Stimulated activated CD8-positive, alpha-beta memory T cell treated with anti-CD3 and anti-CD28 coated beads, Interleukin-15, amount 100 ng/mL, for 1 hour (primary cell): ENCODE data around the gene MTCP1.

Source experiments
- DNase-seq: peaks from one replicate; pipeline ENCODE4 v3.0.0-alpha.2; 2020; ENCODE audit warnings: low read depth

MTCP1 gene

DNA sequence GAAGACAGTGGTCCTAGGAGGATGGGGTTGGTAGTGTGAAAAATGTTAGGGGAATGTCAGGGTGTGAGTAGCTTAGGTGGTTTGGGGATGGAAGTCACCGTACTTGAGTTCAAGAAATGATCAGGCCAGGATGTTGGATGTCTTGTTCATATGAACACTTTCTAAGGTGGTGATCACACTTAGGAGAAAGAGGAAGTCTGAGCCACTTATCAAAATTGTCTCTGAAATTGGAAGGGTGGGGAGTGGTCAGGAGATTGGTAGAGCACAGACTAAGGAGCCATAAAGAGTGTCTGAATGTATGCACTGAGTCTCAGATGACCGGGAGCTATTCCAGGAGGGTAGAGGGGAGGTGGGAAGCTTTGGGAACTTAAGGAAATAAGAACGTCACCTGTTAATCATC, 17.3 kb downstream of the MTCP1 start:
- no peak for DNase-seq

DNA sequence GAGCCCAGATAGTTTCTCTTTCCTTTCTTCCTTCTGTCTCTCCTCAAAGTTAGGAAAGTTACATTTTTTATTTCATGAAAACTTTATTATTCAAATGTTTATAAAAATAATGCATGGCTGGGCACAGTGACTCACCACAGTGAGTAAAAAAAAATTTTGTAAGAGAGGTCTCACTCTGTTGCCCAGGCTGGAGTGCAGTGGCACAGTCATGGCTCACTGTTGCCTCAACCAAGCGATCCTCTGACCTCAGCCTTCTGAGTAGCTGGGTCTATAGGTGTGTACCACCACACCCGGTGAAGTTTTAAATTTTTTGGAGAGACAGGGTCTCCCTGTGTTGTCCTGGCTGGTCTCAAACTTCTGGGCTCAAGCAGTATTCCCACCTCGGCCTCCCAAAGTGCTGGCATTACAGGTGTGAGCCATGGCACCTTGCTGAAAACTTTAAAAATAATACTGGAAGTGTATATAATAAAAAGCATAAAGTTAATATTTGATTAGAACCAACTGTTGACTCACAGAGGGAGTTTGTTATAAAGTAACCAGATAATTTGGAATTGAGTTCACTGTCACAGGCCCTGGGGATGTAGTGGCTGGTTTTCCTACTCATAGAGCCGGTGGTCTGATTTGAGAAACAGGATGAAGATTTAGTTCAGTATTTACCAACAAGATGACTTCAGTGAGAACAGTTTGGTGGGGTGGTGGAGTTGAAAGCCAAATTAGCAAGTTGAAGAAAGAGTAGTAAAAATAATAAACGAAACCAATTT, 18.0 kb downstream of the MTCP1 start:
- no peak for DNase-seq

DNA sequence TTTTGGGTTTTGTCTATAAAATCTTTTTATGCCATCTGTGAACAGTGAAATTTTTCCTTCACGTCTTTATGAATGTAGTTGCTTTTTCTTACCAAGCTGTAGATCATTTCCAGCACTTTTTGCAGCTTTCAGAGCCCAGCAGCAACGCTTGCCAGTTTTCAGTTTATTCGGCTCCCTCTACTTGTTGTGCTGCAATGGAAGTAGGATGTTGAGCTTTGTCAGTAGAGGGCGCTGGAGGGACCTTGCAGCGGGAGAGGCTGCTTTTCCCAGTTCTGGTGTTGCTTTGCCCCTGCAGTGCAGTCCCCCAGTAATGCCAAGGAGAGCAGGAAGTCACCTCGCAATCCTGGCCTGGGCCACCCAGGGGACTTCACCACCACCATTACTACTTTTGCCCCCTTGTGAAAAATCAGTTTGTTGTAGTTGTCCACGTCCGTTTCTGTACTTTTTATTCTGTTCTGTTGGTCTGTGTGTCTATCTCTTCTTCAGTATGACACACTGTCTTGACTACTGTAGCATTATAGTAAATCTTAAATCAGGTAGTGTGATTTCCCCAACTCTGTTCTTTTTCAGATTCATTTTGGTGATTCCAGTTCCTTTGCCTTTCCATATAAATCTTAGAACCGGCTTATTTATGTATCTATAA, 21.8 kb downstream of the MTCP1 start:
- no peak for DNase-seq

DNA sequence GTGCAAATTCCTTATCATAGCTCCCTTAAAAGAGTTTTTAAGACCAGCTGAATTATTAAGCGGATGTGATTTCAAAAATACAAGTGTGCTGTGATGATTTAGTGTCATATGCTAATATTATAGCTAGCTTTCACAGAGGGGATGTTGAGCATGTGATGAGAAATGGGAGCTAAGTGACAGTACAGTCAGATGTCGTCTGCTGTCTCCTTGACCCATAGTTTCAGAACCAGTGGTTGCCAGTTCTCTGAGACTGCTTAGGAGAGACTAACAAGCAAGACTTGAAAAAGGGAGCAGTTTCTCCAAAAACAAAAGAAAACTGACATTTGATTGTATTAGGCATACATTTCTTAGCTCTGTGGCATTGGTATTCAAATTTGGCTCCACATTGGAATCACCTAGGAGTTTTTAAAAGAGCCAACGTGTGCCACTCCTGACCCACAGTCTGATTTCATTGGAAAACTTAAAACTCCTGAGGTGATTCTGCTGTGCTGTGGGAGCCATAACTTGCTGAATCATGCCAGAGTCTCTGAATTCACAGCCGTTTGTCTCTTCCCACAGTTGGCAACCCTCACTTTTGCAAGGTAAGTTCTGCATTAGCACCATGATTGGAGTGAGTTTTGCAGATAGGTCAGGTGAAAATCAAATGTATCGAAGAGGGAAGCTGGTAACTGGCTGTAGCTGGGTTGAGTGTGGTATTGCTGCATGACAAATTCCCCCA, 24.0 kb downstream of the MTCP1 start:
- DNase-seq = no peak

DNA sequence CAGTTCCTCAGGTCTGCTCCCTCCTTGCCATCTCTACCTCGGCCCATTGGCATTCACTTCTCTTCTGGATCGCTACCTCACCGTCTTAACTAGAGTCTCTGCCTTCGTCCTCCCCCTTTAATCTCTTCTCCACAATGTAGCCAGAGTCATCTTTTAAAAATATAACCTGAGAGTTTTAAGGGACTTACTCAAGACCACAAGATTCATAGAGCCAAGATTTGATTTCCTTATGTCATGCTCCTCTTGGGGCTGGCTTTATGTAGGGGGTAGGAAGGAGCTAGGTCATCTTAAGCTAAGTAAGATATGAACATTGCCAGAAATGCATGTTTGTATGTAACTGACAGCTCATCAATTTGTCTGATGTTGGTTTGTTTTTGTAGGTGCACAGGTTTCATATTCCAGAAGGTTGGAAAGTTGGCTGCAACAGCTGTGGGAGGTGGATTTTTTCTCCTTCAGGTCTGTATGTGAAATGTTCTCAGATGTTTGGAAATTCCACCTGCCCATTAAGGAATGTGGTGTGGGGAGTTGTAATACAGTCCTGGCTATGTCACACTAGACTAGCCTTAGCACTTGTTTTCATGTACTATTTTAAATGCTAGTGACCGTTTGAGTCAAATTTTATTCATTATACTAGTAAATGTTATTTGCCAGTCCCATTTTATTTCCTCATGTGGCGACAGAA, 24.7 kb downstream of the MTCP1 start:
- DNase-seq = no peak

DNA sequence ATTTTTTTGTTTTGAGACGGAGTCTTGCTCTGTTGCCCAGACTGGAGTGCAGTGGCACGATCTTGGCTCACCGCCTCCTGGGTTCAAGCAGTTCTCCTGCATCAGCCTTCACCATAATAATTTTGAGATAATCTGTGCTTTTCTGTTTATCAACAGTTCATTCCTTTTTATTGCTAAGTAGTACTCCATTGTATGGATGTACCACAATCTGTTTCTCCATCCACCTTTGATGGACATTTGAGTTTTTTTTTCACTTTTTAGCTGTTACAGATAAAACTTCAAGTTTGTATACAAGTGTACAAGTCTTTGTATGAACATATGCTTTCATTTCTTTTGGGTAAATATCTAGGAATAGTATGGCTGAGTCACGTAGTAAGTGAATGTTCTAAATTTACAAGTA, 35.2 kb downstream of the MTCP1 start:
- DNase-seq = no peak

DNA sequence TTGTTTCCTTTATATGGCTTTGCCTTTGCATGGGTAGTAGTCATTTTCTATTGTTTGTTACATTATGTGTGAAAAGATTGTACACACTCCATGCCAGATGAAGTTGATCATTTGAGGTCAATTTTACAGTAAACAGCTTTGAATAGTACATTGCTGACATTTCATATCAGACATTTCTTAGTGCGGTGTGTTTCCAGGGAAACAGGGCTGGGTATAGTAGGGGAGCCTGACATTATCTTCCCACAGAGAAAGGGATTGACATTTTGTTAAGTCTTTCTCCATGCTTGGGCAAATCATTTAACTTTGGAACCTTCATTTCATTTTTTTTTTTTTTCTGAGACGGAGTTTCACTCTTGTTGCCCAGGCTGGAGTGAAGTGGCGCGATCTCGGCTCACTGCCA, 39.3 kb downstream of the MTCP1 start:
- DNase-seq = no peak

DNA sequence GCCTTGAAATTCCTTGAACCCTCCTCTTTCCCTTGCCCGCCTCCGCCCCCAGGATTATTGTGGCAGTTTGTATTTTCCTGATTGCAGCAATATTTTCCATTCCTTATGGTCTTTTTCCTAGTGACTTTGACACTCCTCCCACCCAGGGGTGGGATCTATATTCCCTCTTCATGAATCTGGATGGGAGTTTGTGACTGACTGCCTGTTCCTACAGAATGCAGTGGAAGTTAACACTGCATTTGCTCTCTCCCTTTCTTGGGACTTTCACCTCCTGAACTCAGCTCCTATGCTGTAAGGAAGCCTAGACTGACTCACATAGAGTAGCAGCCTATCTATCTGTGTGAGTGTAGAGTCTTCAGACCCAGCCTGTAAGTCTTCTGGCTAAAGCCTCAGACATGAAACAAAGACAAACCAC, 42.1 kb downstream of the MTCP1 start:
- no peak for DNase-seq

DNA sequence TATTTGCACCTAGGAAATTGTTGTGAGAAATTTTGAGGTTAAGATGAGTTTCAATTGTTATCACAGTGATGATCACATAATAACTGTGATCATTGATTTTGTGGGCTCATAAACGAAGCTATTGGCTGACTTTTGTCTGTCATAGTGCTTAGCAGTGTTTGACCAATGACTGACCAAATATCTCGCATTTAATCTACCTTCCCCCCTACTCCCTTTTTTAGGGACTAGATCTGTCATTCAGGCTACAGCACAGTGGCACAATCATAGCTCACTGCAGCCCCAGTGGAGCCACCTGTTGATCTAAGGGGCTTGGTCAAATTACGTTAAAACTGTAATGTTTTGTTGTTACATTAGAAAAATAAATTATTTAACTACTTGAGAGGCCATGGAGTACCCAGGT, 42.8 kb downstream of the MTCP1 start:
- no peak for DNase-seq

DNA sequence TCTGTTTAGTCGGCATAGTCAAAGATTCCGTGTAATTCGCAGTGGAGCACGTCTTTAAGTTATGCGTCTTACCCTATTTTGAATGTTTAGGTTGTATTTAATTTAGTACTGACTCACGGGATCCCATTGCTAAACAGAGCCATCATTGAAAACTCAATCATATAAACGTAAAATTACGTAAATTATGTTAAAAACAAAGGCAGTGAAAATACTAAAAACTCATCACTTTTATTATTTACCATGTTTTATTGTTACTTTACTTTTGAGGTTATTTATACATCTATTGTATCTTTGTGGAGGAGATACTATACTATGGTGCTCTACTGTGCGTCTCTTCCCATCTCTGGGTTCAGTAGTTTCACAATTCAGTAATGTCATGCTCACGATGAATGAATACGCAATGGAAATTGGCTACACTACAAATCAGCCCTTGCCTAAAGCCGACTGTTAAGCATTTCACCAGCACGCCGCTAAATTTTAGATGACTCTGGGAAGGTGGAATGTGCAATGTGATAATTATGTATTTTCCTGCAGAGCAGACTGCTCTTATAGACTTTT, 43.3 kb downstream of the MTCP1 start:
- DNase-seq = no peak

DNA sequence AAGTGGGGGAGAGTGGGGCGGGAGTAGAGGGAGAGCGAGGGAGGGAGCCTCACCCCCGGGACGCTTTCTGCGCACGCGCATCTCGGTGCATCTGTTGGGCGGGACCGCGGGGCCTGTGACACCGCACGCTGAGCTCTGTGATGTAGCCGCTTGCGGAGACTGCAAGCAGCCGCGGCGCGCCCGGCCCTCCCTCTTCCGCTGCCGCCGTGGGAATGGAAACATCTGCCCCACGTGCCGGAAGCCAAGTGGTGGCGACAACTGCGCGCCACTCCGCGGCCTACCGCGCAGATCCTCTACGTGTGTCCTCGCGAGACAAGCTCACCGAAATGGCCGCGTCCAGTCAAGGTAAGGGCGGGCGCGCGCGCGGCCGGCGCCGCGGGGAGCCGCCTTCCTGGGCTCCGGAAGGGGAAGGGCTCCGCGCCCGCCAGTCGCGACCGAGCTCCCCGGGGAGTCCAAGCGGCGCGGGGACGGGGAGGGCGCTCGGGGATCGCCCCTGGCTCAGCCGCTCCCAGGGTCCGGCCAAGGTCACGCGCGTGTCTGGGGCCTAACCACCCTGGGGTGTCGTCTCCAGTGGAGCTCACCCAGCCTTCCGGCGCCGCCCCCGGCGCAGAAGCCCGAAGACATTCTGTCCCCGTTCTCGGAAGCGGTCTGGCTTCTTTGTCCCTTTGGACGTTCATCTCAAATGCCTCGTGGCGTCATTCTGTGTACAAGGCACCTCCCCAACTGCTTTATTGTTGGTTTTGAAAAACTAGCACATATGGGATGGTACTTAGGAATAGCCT, 44.0 kb downstream of the MTCP1 start, which contains the start of gene FUNDC2:
Gene FUNDC2 (plus strand): TSS at position 118 of the 782 bp plus-strand sequence. CDS start 95 bp downstream, at position 213.
- peak; percentile 83 for DNase-seq

DNA sequence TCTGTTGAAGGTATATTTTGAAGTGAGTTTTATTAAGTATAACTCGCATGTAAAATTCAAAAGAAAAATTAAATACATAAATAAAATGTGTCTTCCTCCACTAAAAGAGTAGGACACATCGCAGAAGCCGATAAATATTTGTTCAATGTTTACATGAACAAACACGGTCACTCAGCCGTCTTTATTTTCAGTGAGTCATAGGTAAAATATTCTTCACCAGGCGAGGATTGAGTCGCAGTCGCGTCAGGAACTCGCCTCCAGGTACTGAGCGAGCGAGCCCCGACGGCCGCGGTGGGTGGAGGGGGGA, 44.6 kb downstream of the MTCP1 start:
- DNase-seq = no peak

DNA sequence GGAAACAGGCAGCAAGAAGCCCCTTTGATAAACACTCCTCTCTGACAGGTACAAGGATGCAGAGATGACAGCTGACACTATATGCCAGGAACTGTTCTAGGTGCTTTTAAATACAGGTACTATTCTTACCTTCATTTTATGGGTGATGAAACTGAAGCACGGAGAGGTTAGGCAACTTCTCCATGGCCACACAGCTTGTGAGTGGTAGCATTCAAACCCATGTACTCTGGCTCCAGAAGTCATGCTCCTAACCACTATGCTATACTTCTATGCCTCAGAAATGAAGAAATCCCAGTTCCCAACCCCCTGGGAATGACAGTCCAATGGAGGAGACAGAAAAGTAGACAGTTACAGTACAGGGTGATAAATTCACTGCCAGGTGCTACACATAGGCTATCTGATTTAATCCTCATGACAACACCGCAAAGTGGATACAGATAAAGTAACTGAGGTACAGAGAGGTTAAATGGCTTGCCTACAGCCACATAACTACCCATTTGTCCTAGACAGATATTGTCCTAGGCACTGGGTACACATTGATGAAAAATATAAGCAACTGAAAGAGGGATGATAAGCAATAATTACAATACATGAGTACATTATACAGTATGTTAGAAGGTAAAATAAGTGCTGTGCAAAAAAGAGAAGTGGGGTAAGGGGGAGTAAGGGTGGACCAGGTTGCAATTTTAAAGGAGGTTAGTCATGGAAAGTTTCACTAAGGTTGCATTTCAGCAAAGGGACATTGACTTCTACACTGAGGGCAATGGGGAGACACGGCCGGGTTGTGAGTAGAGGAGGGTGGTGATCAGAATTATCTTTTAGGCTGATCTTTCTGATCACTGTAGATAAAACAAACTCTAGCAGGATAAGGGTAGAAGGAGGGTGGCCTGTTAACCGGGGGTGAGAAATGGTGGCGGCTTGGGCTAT, 46.8 kb downstream of the MTCP1 start:
- no peak for DNase-seq

DNA sequence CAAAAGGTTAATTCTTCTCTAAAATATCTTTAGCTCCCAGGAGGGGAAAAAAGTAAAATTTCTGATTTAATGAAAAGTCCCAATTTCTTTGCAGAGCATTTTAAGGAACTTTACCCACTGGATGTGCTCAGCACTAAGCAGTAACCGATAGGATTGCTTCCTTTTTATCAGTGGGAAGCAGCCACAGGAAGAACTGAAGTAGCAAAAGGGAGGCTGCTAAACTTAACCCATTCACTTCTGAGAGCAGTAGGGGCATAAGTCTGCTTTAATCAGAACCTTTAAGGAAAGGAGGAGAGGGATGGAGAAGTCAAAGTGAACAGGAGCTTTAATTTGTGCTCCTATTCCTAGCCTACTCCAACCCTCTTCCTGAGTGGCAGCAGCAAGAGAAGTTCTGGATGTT, 48.4 kb downstream of the MTCP1 start, which contains the start of gene F8:
Gene F8 (minus strand): TSS at position 139 of the 400 bp plus-strand sequence. CDS start 171 bp downstream, outside the sequence.
- DNase-seq = no peak

DNA sequence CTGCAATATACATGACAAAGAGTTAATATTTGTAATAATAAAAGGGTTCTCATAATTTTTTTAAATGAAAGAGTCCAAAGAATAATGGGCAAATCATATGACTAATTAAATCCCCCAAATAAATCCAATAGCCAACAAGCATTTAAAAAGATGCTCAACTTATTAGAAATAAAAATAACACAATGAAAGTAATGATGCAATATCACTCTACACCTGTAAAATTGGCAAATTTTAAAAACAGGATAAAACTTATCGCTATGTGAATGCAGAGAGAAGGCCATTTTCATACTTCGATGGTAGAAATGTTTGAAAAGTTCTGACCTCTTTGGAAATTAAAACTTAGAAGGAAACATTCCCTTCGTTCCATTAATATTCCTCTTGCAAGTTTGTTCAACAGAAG, 50.3 kb downstream of the MTCP1 start:
- DNase-seq = no peak
